MG63 (cell line): Measurements from ENCODE around the gene ABLIM2. TPM values are rescaled to one million over a fixed set of nuclear protein-coding genes. Genes with fewer than 3 reads are reported as not detected.
"Not testable (repeated sequence)": the region's sequence is repeated elsewhere in the genome, so short reads cannot be mapped to it uniquely, and the experiment has no call there.

Experiments used
- DNase-seq: peaks from one replicate; pipeline ENCODE4 v3.0.0-alpha.2; 2020
- H3K27me3 ChIP-seq: fragments of 250-450 bp; sonication (Bioruptor Pico); 2 replicates; pipeline ENCODE4 v1.5.1; 2020; ENCODE audit warnings: mild to moderate bottlenecking, moderate library complexity
- H3K36me3 ChIP-seq: fragments of 250-450 bp; sonication (Bioruptor Pico); 2 replicates; pipeline ENCODE4 v1.5.1; 2020; ENCODE audit warnings: mild to moderate bottlenecking, moderate library complexity
- H3K4me3 ChIP-seq: fragments of 250-450 bp; sonication (Bioruptor Pico); 2 replicates; pipeline ENCODE4 v1.5.1; 2020; ENCODE audit warnings: mild to moderate bottlenecking, moderate library complexity
- H3K9me3 ChIP-seq: fragments of 250-450 bp; sonication (Bioruptor Pico); 2 replicates; pipeline ENCODE4 v1.5.1; 2020; ENCODE audit warnings: mild to moderate bottlenecking, moderate library complexity
- total RNA-seq: library from RNA; depleted of rRNA; stranded (reverse); fragments of >200 nt; shearing (Covaris generic); gene quantifications from 2 replicates; pipeline ENCODE4 v1.2.3, GENCODE V29; 2014; ENCODE audit warnings: low replicate concordance

ABLIM2 gene
- total RNA-seq, 1 experiment from 2014 or later, result 1.1 TPM

- Histone ChIP-seq H3K4me3 (no peak overlapping the region), H3K27me3 (no peaks in the 10 kb centered on the region), H3K36me3 (no peaks in the 10 kb centered on the region), H3K9me3 (no peaks in the 10 kb centered on the region)
- no peak for DNase-seq
These were observed 212.8 kb downstream of the ABLIM2 start for GRCh38 chr4:7945709-7946380.

GRCh38 chr4:7944599-7945220, 213.9 kb downstream of the ABLIM2 start:
- Histone ChIP-seq H3K4me3 (no peak overlapping the region), H3K9me3 (no peaks in the 10 kb centered on the region), H3K36me3 (no peaks in the 10 kb centered on the region), H3K27me3 (no peaks in the 10 kb centered on the region)
- no peak for DNase-seq

GRCh38 chr4:7943688-7944087, 214.9 kb downstream of the ABLIM2 start:
- not testable (repeated sequence) for H3K27me3 ChIP-seq, H3K9me3 ChIP-seq, DNase-seq, H3K4me3 ChIP-seq, H3K36me3 ChIP-seq

GRCh38 chr4:7943211-7943610, 215.4 kb downstream of the ABLIM2 start:
- Histone ChIP-seq H3K36me3 (no peaks in the 10 kb centered on the region; the same call in 1 of the 2 replicates), H3K4me3 (no peak overlapping the region), H3K27me3 (no peaks in the 10 kb centered on the region)

GRCh38 chr4:7941965-7942496, 216.6 kb downstream of the ABLIM2 start:
- Histone ChIP-seq H3K36me3 (no peaks in the 10 kb centered on the region; the same call in 1 of the 2 replicates), H3K4me3 (no peak overlapping the region), H3K27me3 (no peaks in the 10 kb centered on the region), H3K9me3 (no peaks in the 10 kb centered on the region)
- no peak for DNase-seq

More at GRCh38 chr4:7943211-7943610, 215.4 kb downstream of the ABLIM2 start:
- no peak for DNase-seq
- no peaks in the 10 kb centered on the region for H3K9me3 ChIP-seq

GRCh38 chr4:7941111-7941964, 217.3 kb downstream of the ABLIM2 start:
- H3K36me3 ChIP-seq, result no peaks in the 10 kb centered on the region; the same call in 1 of the 2 replicates
- DNase-seq, result peak; percentile 80

GRCh38 chr4:7939377-7940108, 219.1 kb downstream of the ABLIM2 start, which contains the start of gene AFAP1:
Gene AFAP1 (minus strand): TSS chr4:7939861. CDS start chr4:7872078, 67,783 bp downstream.
- peak; percentile 74 for DNase-seq
- H3K9me3 ChIP-seq, result no peaks in the 10 kb centered on the region
- no peaks in the 10 kb centered on the region for H3K27me3 ChIP-seq
- peak within 1 kb of the TSS; percentile 64 for H3K4me3 ChIP-seq
- H3K36me3 ChIP-seq, result no peaks in the 10 kb centered on the region; the same call in 1 of the 2 replicates

More at GRCh38 chr4:7941111-7941964, 217.3 kb downstream of the ABLIM2 start:
- H3K4me3 ChIP-seq, result no peak overlapping the region
- no peaks in the 10 kb centered on the region for H3K27me3 ChIP-seq
- H3K9me3 ChIP-seq, result no peaks in the 10 kb centered on the region

- H3K36me3 ChIP-seq, result peaks cover 2% of the 10 kb centered on the region; the same call in 1 of the 2 replicates
- no peaks in the 10 kb centered on the region for H3K9me3 ChIP-seq
- H3K27me3 ChIP-seq, result no peaks in the 10 kb centered on the region
- peak; percentile 23 for DNase-seq
- H3K4me3 ChIP-seq, result peak overlapping the region; percentile 64
These were observed 219.8 kb downstream of the ABLIM2 start for GRCh38 chr4:7938609-7939376.

GRCh38 chr4:7938266-7938608, 220.4 kb downstream of the ABLIM2 start:
- Histone ChIP-seq H3K9me3 (no peaks in the 10 kb centered on the region), H3K27me3 (no peaks in the 10 kb centered on the region), H3K36me3 (peaks cover 7% of the 10 kb centered on the region), H3K4me3 (peak overlapping the region; percentile 64)
- no peak for DNase-seq

GRCh38 chr4:7937006-7937405, 221.6 kb downstream of the ABLIM2 start:
- Histone ChIP-seq H3K9me3 (no peaks in the 10 kb centered on the region), H3K36me3 (peaks cover 7% of the 10 kb centered on the region), H3K27me3 (no peaks in the 10 kb centered on the region), H3K4me3 (peak overlapping the region; percentile 64)
- no peak for DNase-seq

- peaks cover 7% of the 10 kb centered on the region for H3K36me3 ChIP-seq
- no peak overlapping the region for H3K4me3 ChIP-seq
- no peaks in the 10 kb centered on the region for H3K27me3 ChIP-seq
- no peak for DNase-seq
- no peaks in the 10 kb centered on the region for H3K9me3 ChIP-seq
These were observed 224.7 kb downstream of the ABLIM2 start for GRCh38 chr4:7933651-7934510.

GRCh38 chr4:7932287-7932686, 226.3 kb downstream of the ABLIM2 start:
- H3K9me3 ChIP-seq, result no peaks in the 10 kb centered on the region
- H3K27me3 ChIP-seq, result no peaks in the 10 kb centered on the region
- DNase-seq, result no peak
- no peak overlapping the region for H3K4me3 ChIP-seq
- peaks cover 7% of the 10 kb centered on the region for H3K36me3 ChIP-seq

GRCh38 chr4:7929118-7929951, 229.3 kb downstream of the ABLIM2 start:
- Histone ChIP-seq H3K9me3 (no peaks in the 10 kb centered on the region), H3K27me3 (no peaks in the 10 kb centered on the region), H3K36me3 (peaks cover 7% of the 10 kb centered on the region), H3K4me3 (no peak overlapping the region)
- DNase-seq, result peak; percentile 74

GRCh38 chr4:7928711-7929110, 229.9 kb downstream of the ABLIM2 start:
- H3K36me3 ChIP-seq, result peaks cover 4% of the 10 kb centered on the region
- DNase-seq, result no peak
- H3K4me3 ChIP-seq, result no peak overlapping the region
- no peaks in the 10 kb centered on the region for H3K9me3 ChIP-seq
- H3K27me3 ChIP-seq, result no peaks in the 10 kb centered on the region
